CD4-positive, alpha-beta T cell (primary cell): ENCODE data around the gene GCC2. TPM values are rescaled to one million over a fixed set of nuclear protein-coding genes. Genes with fewer than 3 reads are reported as not detected.

ENCODE experiments used
- ATAC-seq: fragments of 200-7000 bp; cut with Tn5 transposase; one replicate; pipeline ENCODE4 v1.10.0; 2022; ENCODE audit warnings: mild to moderate bottlenecking; ENCODE audit not compliant: poor library complexity
- CTCF ChIA-PET: fragments of 350-600 bp; sonication (Branson Sonifier 250); formaldehyde crosslinking; loops from one replicate; lab custom pipeline; 2021; ENCODE audit warnings: antibody characterized with exemption, inconsistent platforms; lab: Charles Lee
- POLR2A ChIA-PET: fragments of 350-600 bp; sonication (Branson Sonifier 250); formaldehyde crosslinking; loops from one replicate; lab custom pipeline; 2021; ENCODE audit warnings: antibody characterized with exemption, inconsistent platforms; lab: Charles Lee
- DNase-seq, 14 experiments: peaks; one replicate each; pipeline ENCODE4 v3.0.0-alpha.2; 2013 to 2020; ENCODE audit warnings: mixed read lengths in 2 of 14
- H3K27ac ChIP-seq, 2 donors: one replicate each; pipeline versions ENCODE4 v1.5.1 to v1.7.0; 2013; ENCODE audit warnings: low read length in 2 of 2, low read depth in 1 of 2, mild to moderate bottlenecking in 1 of 2
- H3K27me3 ChIP-seq, 2 experiments: 1 replicate in 1 of 2; 2 replicates in 1 of 2; pipeline versions ENCODE4 v1.6.1 to v1.7.0; 2013; ENCODE audit warnings: low read length in 2 of 2, control low read depth in 1 of 2, mild to moderate bottlenecking in 1 of 2, moderate library complexity in 1 of 2; ENCODE audit not compliant: insufficient read depth in 2 of 2, control insufficient read depth in 1 of 2
- H3K36me3 ChIP-seq: one replicate; pipeline ENCODE4 v1.6.1; 2013; ENCODE audit warnings: low read length, control low read depth; ENCODE audit not compliant: insufficient read depth
- H3K4me1 ChIP-seq: one replicate; pipeline ENCODE4 v1.6.1; 2013; ENCODE audit warnings: low read length, control low read depth; ENCODE audit not compliant: insufficient read depth
- H3K4me3 ChIP-seq: one replicate; pipeline ENCODE4 v1.5.1; 2013; ENCODE audit warnings: mild to moderate bottlenecking, low read length, moderate library complexity
- H3K9me3 ChIP-seq, 2 experiments: 1 replicate in 1 of 2; 2 replicates in 1 of 2; pipeline versions ENCODE4 v1.6.1 to v1.7.0; 2013; ENCODE audit warnings: low read length in 2 of 2, mild to moderate bottlenecking in 2 of 2, control low read depth in 1 of 2, moderate library complexity in 1 of 2; ENCODE audit not compliant: control insufficient read depth in 1 of 2, insufficient read depth in 1 of 2
- H3K27ac Mint-ChIP-seq: one replicate; pipeline ENCODE4 v1.8.0; 2020; ENCODE audit warnings: mixed read lengths
- H3K27me3 Mint-ChIP-seq: one replicate; pipeline ENCODE4 v1.8.0; 2021; ENCODE audit warnings: mixed read lengths
- H3K36me3 Mint-ChIP-seq: one replicate; pipeline ENCODE4 v1.8.0; 2021; ENCODE audit warnings: low read depth, mixed read lengths
- H3K4me1 Mint-ChIP-seq: one replicate; pipeline ENCODE4 v1.8.0; 2021; ENCODE audit warnings: low read depth, mixed read lengths
- H3K4me3 Mint-ChIP-seq: one replicate; pipeline ENCODE4 v1.8.0; 2020; ENCODE audit warnings: mild to moderate bottlenecking, mixed read lengths
- H3K9me3 Mint-ChIP-seq: one replicate; pipeline ENCODE4 v1.8.0; 2020; ENCODE audit warnings: mixed read lengths
- intact Hi-C, 2 experiments: fragments of 100-400 bp; cut with DNase I in 1 of 2; cut with micrococcal nuclease in 1 of 2; formaldehyde crosslinking; loops; one replicate each; pipeline versions ENCODE4 v1.15.1 to v1.9.0; 2023 to 2025; cut with DNase I, micrococcal nuclease
- total RNA-seq, 174 experiments: library from RNA in 2 of 174; stranded (reverse) in 2 of 174; gene quantifications; one replicate each; pipeline ENCODE4 v1.2.3 and lab custom pipeline; 2021 to 2026
- TF ChIP-seq, protein P1 (sequence below): fragments of 200-600 bp; IDR thresholded peaks from one replicate; pipeline ENCODE4 v1.8.0; 2022; ENCODE audit warnings: antibody characterized with exemption, mild to moderate bottlenecking

Gene GCC2
- total RNA-seq, 2 experiments from 2014 or later = 134 to 141 TPM

DNA sequence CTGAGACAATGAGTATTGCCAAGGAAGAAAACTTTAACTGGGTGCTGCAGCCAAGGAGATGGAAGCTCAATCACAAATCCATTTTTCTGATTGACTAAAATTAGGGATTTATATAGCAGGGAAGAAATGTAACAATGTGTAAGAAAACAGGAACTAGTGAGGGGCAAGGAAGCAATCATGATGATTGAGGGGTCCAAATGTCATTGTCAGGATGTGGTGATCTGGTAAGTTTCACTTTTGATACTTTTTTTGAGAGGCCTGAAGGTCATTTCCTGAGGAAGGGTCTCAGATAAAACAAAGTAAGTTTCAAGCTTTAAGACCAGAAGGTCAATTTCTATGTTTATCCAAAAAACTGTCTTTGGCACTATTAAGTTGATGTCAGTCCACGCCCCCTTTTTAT, 12.0 kb upstream of the GCC2 start:
- ChIA-PET CTCF (no interaction called here), POLR2A (no interaction called here)
- H3K27me3 ChIP-seq = no peaks in the 10 kb centered on the region
- H3K4me1 ChIP-seq = no peaks in the 10 kb centered on the region
- TF ChIP-seq, protein P1, sequence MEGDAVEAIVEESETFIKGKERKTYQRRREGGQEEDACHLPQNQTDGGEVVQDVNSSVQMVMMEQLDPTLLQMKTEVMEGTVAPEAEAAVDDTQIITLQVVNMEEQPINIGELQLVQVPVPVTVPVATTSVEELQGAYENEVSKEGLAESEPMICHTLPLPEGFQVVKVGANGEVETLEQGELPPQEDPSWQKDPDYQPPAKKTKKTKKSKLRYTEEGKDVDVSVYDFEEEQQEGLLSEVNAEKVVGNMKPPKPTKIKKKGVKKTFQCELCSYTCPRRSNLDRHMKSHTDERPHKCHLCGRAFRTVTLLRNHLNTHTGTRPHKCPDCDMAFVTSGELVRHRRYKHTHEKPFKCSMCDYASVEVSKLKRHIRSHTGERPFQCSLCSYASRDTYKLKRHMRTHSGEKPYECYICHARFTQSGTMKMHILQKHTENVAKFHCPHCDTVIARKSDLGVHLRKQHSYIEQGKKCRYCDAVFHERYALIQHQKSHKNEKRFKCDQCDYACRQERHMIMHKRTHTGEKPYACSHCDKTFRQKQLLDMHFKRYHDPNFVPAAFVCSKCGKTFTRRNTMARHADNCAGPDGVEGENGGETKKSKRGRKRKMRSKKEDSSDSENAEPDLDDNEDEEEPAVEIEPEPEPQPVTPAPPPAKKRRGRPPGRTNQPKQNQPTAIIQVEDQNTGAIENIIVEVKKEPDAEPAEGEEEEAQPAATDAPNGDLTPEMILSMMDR = no peak
- ATAC-seq (no peak), DNase-seq (no peak)
- H3K27ac ChIP-seq = no peak overlapping the region
- Mint-ChIP-seq H3K9me3 (no peaks in the 10 kb centered on the region), H3K4me3 (no peak overlapping the region), H3K27ac (no peak overlapping the region), H3K4me1 (no peaks in the 10 kb centered on the region), H3K36me3 (no peaks in the 10 kb centered on the region), H3K27me3 (no peaks in the 10 kb centered on the region)
- intact Hi-C loops = no loop called here
- no peaks in the 10 kb centered on the region for H3K9me3 ChIP-seq
- H3K4me3 ChIP-seq = no peak overlapping the region
- no peaks in the 10 kb centered on the region for H3K36me3 ChIP-seq

DNA sequence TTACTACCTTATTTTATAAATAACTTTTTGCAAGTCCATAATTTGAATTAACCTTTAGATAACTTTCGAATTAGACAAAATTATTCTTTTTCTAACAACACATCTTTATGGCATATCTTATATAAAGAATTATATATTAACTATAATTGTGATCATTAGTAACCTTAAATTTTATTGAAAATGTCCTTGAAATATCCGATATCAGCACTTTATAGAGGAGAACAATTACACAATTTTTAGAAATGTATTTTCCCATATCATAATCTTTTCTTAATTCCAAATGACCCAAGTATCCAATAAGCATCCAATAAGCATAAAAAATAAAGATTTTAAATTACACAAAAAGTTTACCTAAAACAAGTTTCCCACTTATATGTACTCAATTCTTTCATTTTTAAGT, 7.3 kb upstream of the GCC2 start:
- Mint-ChIP-seq H3K27me3 (no peaks in the 10 kb centered on the region), H3K9me3 (no peaks in the 10 kb centered on the region), H3K4me3 (no peak overlapping the region), H3K36me3 (no peaks in the 10 kb centered on the region), H3K27ac (no peak overlapping the region), H3K4me1 (no peaks in the 10 kb centered on the region)
- intact Hi-C loops = no loop called here
- ChIA-PET CTCF (interaction anchor here (0.6 kb wide), 1 partner anchor 363 kb away, joined by 4 read pairs; no protein-coding TSS in a partner anchor), POLR2A (no interaction called here)
- ATAC-seq (no peak), DNase-seq (no peak)
- Histone ChIP-seq H3K27ac (no peak overlapping the region), H3K36me3 (no peaks in the 10 kb centered on the region), H3K4me1 (no peaks in the 10 kb centered on the region), H3K27me3 (no peaks in the 10 kb centered on the region), H3K4me3 (no peak overlapping the region), H3K9me3 (no peaks in the 10 kb centered on the region)
- TF ChIP-seq, protein P1 = no peak

DNA sequence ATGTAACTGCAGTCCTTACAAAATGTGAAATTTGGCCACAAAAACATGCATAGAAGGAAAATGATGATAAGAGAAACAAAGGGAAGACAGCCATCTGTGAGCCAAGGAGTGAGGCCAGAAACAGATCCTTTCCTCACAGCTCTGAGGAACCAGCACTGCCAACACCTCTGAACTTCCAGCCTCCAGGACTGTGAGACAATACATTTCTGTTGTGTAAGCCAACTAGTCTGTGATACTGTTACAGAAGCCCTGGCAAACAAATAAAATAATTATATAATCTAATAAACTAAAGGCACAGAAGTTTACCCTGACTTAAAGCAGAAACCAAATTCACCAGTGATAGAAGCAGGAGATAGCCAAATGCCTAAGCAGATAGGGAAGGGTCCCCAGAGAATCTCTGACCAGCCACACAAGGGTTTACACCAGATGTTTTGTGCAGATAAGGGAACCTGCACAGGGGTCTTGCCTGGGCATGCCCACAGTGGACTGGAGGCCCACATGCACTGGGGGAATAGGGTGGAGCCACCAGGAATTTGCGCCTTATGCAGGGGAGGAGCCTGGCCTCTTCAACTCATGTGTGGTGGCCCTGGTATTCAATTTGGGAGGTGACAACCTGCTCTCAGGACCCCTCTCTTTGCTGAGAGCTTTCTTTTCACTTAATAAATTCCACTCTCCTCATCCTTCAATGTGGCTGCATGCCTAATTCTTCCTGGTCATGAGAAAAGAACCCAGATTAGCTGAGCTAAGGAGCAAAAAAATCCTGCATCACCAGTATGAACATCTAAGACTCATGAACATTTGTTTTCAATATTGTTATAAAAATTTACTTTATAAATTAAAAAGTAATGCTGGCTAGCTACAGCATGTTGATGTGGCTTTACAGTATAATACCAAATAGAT, 3.8 kb upstream of the GCC2 start:
- Mint-ChIP-seq H3K4me1 (peaks cover 24% of the 10 kb centered on the region), H3K9me3 (no peaks in the 10 kb centered on the region), H3K27ac (no peak overlapping the region), H3K36me3 (peaks cover 15% of the 10 kb centered on the region), H3K4me3 (no peak overlapping the region), H3K27me3 (no peaks in the 10 kb centered on the region)
- intact Hi-C loops = loop anchor here in 1 of 2 experiments (5.0 kb wide), 2 partner anchors 272 to 1767 kb away; partner anchors contain the start of genes MTLN and RANBP2
- DNase-seq = no peak
- peaks cover under 1% of the 10 kb centered on the region for H3K36me3 ChIP-seq
- no peak overlapping the region for H3K4me3 ChIP-seq
- ChIA-PET POLR2A (no interaction called here), CTCF (no interaction called here)
- TF ChIP-seq, protein P1 = no peak
- no peaks in the 10 kb centered on the region for H3K9me3 ChIP-seq
- no peak overlapping the region for H3K27ac ChIP-seq
- ATAC-seq = no peak
- no peaks in the 10 kb centered on the region for H3K27me3 ChIP-seq
- H3K4me1 ChIP-seq = peaks cover 14% of the 10 kb centered on the region
